Thyroid gland (tissue), 4 donors: Measurements from ENCODE around the gene MPP3.
"Not testable (repeated sequence)": the region's sequence is repeated elsewhere in the genome, so short reads cannot be mapped to it uniquely, and the experiment has no call there.

Experiments
- CTCF ChIP-seq, 6 experiments: fragments of 200-600 bp in 3 of 6; fragments of 450-650 bp in 3 of 6; sonication (generic) in 3 of 6; IDR thresholded peaks; one replicate each; pipeline ENCODE4 v1.5.1; 2016 to 2019; ENCODE audit warnings: antibody characterized with exemption in 6 of 6, mild to moderate bottlenecking in 2 of 6, inconsistent platforms in 1 of 6, moderate library complexity in 1 of 6
- POLR2A ChIP-seq, 2 donors: fragments of 450-650 bp; IDR thresholded peaks; one replicate each; pipeline ENCODE4 v1.6.1; 2017; ENCODE audit warnings: antibody characterized with exemption in 2 of 2, mild to moderate bottlenecking in 2 of 2, moderate library complexity in 1 of 2

- not testable (repeated sequence) for TF ChIP-seq CTCF, POLR2A (IDR thresholded peaks at IDR 0.05)
Measured at GRCh38 chr17:43798024-43798423, 34.9 kb downstream of the MPP3 start.
